Tibial artery (tissue), 4 donors: ENCODE measurements around the gene RELN.

ENCODE experiments used
- DNase-seq, 2 donors: peaks; one replicate each; pipeline ENCODE4 v3.0.0-alpha.2; 2019
- H3K27ac ChIP-seq, 2 donors: fragments of 200-600 bp; sonication (generic) in 1 of 2; 1 replicate in 1 of 2; 2 replicates in 1 of 2; pipeline ENCODE4 v1.5.1; 2018 to 2019; ENCODE audit warnings: mild to moderate bottlenecking in 1 of 2
- H3K27me3 ChIP-seq, 2 donors: fragments of 200-600 bp; sonication (generic) in 1 of 2; one replicate each; pipeline versions ENCODE4 v1.5.1 to v1.6.0; 2016 to 2019
- H3K36me3 ChIP-seq, 3 donors: fragments of 200-600 bp; sonication (generic) in 2 of 3; one replicate each; pipeline ENCODE4 v1.5.1; 2016 to 2019; ENCODE audit warnings: mild to moderate bottlenecking in 2 of 3
- H3K4me1 ChIP-seq, 4 donors: fragments of 200-600 bp; sonication (generic) in 2 of 4; 1 replicate in 3 of 4; 2 replicates in 1 of 4; pipeline ENCODE4 v1.5.1; 2016 to 2019
- H3K4me3 ChIP-seq, 2 donors: fragments of 200-600 bp; sonication (generic) in 1 of 2; 1 replicate in 1 of 2; 2 replicates in 1 of 2; pipeline ENCODE4 v1.5.1; 2018 to 2019; ENCODE audit warnings: mild to moderate bottlenecking in 2 of 2
- H3K9me3 ChIP-seq, 3 donors: fragments of 200-600 bp; sonication (generic) in 1 of 3; one replicate each; pipeline ENCODE4 v1.5.1; 2016 to 2019
- intact Hi-C: fragments of 100-400 bp; cut with DNase I; formaldehyde crosslinking; loops from one replicate; pipeline ENCODE4 v1.15.0; 2023; ENCODE audit warnings: low total_unique reads
- TF ChIP-seq, protein P1 (sequence below), 2 experiments: fragments of 200-600 bp in 1 of 2; fragments of 450-650 bp in 1 of 2; IDR thresholded peaks; one replicate each; pipeline ENCODE4 v1.5.1; 2017 to 2019; ENCODE audit warnings: antibody characterized with exemption in 2 of 2, mild to moderate bottlenecking in 1 of 2, moderate library complexity in 1 of 2

The RELN gene

DNA sequence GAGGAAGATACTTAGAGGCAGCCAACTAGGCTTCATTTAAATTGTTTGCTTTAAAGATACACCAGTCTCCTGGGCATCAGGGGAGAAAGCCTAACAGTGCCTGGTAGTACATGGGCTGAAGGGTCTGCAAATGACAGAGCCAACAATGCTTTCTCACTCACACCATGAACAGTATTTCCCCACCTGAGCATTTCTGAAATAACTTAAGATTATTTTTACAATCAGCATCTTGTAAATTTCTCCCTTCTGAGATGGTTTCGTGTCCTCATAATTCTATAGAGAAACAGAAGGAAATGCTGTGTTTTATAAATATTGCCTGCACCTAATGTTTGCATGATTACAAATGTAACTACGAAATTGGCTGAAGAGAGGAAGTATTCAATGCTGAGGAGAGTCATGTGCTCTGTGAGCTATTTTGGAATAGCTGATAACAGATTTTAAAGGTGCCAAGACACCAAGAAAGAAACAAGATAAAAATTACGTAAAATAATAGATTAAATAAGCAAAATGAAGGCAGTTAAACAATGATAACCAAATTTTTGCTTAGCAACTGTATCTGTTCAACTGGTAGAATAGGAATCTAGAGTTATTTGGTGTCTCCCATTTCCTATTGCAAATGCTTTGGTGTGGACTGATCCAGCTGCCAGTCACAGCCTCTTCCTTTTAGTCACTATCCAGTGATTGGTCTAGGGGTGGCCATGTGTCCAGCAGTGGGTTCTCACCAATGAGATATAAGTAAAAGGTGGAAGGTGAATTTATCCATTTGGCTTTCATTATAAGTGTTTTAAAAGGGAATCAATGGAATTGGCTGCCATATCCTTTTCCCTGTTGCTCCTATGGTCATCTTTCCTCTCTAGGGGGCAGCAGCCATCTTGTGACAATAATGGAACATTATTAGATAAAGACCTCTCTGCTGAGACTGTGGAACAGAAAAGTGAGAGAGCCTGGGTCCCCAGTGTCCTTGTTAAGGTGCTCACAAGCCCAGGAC lies 375.5 kb downstream of the RELN start:
- Histone ChIP-seq H3K27me3 (no peaks in the 10 kb centered on the region), H3K27ac (no peak overlapping the region), H3K4me1 (no peaks in the 10 kb centered on the region), H3K4me3 (no peak overlapping the region), H3K9me3 (no peaks in the 10 kb centered on the region), H3K36me3 (no peaks in the 10 kb centered on the region)
- intact Hi-C loops: no loop called here
- TF ChIP-seq, protein P1, sequence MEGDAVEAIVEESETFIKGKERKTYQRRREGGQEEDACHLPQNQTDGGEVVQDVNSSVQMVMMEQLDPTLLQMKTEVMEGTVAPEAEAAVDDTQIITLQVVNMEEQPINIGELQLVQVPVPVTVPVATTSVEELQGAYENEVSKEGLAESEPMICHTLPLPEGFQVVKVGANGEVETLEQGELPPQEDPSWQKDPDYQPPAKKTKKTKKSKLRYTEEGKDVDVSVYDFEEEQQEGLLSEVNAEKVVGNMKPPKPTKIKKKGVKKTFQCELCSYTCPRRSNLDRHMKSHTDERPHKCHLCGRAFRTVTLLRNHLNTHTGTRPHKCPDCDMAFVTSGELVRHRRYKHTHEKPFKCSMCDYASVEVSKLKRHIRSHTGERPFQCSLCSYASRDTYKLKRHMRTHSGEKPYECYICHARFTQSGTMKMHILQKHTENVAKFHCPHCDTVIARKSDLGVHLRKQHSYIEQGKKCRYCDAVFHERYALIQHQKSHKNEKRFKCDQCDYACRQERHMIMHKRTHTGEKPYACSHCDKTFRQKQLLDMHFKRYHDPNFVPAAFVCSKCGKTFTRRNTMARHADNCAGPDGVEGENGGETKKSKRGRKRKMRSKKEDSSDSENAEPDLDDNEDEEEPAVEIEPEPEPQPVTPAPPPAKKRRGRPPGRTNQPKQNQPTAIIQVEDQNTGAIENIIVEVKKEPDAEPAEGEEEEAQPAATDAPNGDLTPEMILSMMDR (IDR thresholded peaks at IDR 0.05): no peak
- no peak for DNase-seq

DNA sequence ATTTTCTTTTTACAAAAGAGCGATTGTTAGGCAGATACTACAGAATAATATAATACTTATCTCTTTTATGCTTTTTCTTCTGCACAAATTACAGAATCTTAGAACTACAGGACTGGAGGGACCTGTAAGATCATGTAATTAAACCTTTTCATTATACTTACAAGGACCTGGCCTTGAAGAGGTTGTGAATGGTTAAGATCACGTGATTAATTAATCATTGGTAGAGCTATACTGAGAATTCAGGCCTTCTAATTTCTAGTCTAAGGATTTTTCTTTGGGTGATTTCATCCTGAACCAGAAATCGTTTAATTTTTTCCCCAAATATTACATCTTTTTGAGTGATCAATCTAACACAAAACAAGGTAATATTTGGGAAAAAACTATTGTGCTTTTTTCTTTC lies 379.7 kb downstream of the RELN start:
- Histone ChIP-seq H3K27me3 (no peaks in the 10 kb centered on the region), H3K27ac (no peak overlapping the region), H3K4me3 (no peak overlapping the region), H3K36me3 (no peaks in the 10 kb centered on the region), H3K9me3 (no peaks in the 10 kb centered on the region), H3K4me1 (no peaks in the 10 kb centered on the region)
- intact Hi-C loops: no loop called here
- no peak for DNase-seq
- TF ChIP-seq, protein P1 (IDR thresholded peaks at IDR 0.05): no peak

DNA sequence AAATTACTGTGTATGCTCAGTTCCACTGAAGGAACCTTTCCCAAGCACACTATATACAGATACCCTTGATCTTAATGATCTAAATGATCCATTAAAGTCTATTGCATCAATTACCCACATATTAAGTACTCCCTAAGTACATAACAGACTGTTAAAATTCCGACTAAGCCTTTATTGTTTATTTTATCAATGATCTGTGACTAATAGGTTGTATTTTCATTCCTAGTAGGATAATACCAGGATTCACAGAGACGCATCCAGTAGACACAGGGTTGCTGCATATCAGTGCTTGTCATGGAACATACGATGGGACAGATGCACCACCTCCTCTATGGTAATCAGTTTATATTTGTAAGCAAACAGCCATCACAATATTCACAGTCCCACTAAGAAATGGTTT lies 383.8 kb downstream of the RELN start:
- no peaks in the 10 kb centered on the region for H3K27me3 ChIP-seq
- no peak overlapping the region for H3K4me3 ChIP-seq
- TF ChIP-seq, protein P1 (IDR thresholded peaks at IDR 0.05): no peak
- no peaks in the 10 kb centered on the region for H3K9me3 ChIP-seq
- intact Hi-C loops: no loop called here
- no peak for DNase-seq
- H3K4me1 ChIP-seq: no peaks in the 10 kb centered on the region
- H3K36me3 ChIP-seq: no peaks in the 10 kb centered on the region
- H3K27ac ChIP-seq: no peak overlapping the region

DNA sequence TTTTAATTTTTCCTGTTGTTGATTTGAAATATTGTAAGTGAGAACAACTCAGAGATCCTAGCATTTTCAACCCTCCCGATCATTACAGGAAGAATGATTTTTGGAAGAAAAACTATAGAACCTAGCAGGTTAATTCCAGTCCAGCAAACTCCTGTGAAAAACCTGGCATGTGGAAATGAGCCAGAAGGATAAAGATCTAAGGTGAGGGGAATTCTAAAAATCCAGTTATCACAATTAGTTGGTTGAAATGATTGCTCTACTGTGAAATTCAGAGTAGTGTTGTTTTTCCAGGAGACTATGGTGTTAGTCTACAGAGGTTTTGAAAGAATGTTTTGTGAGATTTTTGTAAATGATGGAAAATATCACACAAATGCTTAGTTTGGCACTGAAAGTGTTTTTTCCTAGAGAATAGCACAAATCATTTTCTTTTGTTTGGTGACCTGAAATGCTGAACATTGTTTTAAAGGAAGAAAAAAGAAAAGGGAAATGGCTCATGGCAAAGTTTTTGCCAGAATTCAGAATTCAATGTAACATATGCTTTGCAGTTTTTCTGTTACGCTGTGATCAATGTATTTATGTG lies 391.0 kb downstream of the RELN start:
- Histone ChIP-seq H3K9me3 (no peaks in the 10 kb centered on the region), H3K4me1 (no peaks in the 10 kb centered on the region), H3K27me3 (peaks cover 0 to 3% of the 10 kb centered on the region in 2 donors), H3K27ac (no peak overlapping the region), H3K4me3 (no peak overlapping the region), H3K36me3 (no peaks in the 10 kb centered on the region)
- no peak for DNase-seq
- TF ChIP-seq, protein P1 (IDR thresholded peaks at IDR 0.05): no peak
- intact Hi-C loops: no loop called here

DNA sequence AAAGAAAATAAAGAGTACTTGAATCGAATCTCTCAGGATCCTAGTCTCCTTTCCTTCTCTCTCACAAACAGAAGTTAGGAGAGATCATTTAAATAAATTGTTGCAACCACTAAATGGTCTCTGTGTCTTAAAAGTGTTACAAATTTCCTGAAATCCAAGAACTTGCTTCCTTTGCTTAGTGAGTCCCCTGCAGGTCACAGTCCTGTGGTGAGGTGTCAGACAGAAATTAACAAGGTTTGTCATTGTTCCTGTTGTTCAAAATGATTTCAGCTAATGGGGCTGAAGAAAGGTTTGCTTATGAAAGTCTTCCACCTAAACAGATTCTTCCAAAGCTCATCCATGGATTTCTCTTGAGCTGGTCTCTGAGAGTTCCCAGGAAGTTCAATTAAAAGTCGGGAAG lies 391.9 kb downstream of the RELN start:
- Histone ChIP-seq H3K4me1 (no peaks in the 10 kb centered on the region), H3K36me3 (no peaks in the 10 kb centered on the region), H3K4me3 (no peak overlapping the region), H3K27me3 (peaks cover 0 to 3% of the 10 kb centered on the region in 2 donors), H3K27ac (no peak overlapping the region), H3K9me3 (no peaks in the 10 kb centered on the region)
- no peak for DNase-seq
- intact Hi-C loops: no loop called here
- TF ChIP-seq, protein P1 (IDR thresholded peaks at IDR 0.05): no peak
